Measurements from ENCODE around the gene EEF1AKMT1.
"Not testable (repeated sequence)": the region's sequence is repeated elsewhere in the genome, so short reads cannot be mapped to it uniquely, and the experiment has no call there.

EEF1AKMT1 gene

GRCh38 chr13:20775961-20776360 lies 2.2 kb upstream of the EEF1AKMT1 start:
- no peak for DNase-seq

DNA sequence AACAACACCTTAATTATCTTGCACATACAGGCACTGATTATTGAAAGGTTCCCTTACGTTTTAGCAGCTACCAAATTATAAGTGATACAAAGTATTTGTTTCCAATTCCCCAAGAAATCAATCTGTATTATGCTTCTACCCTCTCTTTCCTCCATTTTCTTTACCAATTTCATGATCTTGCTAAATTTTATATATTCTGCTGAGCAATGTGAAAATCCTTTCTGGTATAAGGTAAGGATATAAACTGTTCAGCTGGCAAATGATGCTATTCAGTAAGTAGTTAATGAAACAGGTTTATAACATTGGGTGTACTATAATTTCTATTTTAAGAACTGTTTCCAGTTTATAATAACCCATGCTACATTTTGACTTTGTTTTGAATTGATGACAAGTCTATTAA lies 985 bp upstream of the EEF1AKMT1 start:
- no peak for DNase-seq

DNA sequence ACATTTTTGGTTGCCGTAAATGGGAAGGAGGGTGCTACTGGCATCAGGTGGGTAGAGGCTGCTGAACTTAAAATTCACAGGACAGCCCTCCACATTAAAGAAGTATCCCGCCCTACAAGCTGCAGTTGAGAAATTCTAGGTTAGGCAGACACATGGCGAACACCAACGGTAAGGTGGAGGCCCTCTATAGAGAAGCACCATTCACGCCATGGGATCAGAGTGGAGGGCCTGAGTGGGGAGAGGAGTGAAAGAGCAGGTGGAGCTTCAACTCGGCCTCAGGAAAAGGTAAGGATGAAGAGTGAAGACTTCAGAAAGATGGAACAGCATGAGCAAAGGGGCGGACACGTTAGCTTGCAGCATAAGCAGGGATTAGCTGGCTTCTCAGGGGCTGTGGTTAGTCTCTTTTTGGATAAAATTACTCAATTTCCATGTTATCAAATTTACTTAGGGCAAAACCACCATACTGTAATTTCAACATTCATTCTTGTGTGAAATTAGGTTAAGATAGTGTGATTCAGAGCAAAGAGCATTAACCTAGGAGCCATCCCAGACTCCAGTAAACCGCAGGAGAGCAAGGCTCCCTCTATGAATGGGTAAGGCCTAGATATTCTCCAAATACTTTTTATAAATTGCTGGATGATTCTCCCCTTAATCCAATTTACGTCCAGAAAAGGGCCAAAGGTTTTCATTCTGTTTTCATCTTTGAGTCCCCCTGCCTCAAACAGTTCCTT lies 1.2 kb downstream of the EEF1AKMT1 start:
- no peak for DNase-seq

DNA sequence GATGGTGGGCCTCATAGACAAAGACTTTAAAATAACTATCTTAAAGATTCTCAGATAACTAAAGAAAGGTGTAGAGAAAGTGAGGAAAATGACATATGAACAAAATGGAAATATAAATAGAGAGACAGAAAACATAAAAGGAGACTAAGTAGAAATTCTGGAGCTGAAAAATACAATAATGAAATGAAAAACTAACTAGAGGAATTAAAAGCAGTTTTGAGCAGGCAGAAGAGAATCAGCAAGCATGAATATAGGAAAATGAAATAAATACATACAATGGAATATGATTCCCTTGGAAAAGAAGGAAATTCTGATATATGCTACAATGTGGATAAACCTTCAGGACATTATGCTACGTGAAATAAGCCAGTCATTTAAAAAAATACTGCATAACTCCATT lies 3.9 kb downstream of the EEF1AKMT1 start:
- peak; percentile 1 for DNase-seq

- DNase-seq = no peak
Measured at GRCh38 chr13:20769091-20769490, 4.7 kb downstream of the EEF1AKMT1 start.

GRCh38 chr13:20767309-20767943 lies 6.3 kb downstream of the EEF1AKMT1 start:
- DNase-seq = no peak

DNA sequence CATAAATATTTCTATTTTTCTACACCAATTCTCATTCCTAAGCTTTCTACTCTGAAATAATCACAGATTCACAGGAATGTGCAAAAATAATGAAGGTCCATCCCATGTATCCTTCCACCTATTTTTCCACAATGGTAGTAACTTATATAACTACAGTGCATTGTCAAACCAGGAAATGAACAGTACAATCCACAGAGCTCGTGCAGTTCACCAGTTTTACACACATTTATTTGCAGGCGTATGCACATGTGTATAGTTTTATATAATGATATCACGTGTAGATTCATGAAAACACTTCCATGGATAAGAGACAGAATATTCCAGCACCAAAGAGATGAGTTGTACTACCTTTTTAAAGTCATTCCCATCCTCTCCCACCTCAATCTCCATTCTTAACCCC lies 12.9 kb downstream of the EEF1AKMT1 start:
- DNase-seq = no peak

DNA sequence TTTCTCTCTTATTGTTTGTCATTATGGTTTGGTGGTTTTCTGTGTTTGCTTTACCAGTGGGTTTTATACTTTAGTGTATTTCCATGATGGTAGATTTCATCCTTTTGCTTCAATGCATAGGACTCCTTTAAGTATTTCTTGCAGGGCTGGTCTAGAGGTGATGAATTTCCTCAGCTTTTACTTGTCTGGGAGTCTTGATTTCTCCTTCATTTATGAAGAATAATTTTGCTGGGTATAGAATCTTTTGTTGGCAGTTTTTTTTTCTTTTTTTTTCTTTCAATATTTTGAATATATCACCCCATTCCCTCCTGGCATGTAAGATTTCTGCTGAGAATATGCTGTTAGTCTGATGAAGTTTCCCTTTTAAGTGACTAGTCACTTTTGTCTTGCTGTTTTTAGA lies 19.8 kb downstream of the EEF1AKMT1 start:
- DNase-seq = no peak

- DNase-seq = no peak
Measured at GRCh38 chr13:20749377-20749776, 24.4 kb downstream of the EEF1AKMT1 start.

- not testable (repeated sequence) for DNase-seq
Measured at GRCh38 chr13:20743830-20744404, 29.8 kb downstream of the EEF1AKMT1 start.

DNA sequence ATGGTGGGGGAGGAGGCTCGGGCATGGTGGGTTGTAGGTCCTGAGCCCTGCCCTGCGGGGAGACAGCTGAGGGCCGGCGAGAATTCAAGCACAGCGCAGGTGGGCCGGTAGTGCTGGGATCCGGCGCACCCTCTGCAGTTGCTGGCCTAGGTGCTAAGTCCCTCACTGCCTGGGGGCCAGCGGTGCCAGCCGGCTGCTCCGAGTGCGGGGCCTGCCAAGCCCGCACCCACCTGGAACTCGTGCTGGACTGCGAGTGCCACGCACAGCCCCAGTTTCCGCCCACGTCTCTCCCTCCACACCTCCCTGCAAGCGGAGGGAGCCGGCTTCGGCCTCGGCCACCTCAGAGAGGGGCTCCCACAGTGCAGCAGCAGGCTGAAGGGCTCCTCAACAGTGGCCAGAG lies 33.7 kb downstream of the EEF1AKMT1 start:
- no peak for DNase-seq

- no peak for DNase-seq
Measured at GRCh38 chr13:20738616-20739015, 35.1 kb downstream of the EEF1AKMT1 start.

DNA sequence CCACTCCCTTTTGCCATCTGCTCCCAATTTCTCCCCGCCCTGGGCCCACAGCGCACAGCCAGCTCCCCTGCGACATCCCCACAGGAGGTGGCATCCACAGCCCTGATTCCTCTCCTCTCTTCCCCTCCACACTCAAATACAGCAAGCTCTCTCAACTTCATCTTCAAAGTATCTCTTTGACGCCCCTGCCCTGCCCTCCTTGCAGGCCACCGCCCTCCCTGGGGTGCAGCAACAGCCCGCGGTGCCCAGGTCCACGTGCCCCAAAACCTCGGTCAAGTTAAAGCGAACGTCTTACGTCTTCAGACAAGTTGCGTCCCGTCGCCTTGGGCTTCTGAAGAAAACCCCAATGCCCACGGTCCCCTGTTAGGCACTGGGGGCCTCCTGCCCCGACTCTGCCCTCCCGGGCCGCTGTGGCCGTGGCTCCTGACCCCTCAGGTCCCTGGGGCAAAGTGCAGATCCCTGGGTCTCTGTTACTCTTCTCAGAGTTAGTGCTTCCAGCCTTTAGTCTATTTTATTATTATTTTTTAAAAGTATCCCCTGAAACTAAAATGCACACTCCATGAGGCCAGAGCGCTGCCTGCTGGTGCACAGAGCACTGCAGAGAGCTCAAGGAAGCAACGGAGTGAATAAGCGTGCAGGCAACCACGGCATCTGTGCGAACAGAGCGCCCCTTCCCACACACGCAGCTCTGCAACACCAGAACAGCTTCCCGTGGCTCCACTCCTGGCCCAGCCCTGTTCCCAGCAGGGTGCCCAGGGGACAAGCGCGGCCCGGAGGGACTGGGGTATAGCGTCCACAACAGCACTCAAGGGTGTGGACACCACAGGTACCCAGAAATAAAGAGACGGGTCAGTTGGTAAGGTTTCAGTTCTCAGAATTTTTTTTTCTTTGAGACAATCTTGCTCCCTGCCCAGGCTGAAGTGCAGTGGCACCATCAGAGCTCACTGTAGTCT lies 43.9 kb downstream of the EEF1AKMT1 start:
- no peak for DNase-seq

- DNase-seq = no peak
Measured at GRCh38 chr13:20728579-20729311, 45.0 kb downstream of the EEF1AKMT1 start.

- no peak for DNase-seq
Measured at GRCh38 chr13:20727856-20728255, 45.9 kb downstream of the EEF1AKMT1 start.

- DNase-seq = peak; percentile 18
Measured at GRCh38 chr13:20721454-20722357, 52.1 kb downstream of the EEF1AKMT1 start.

DNA sequence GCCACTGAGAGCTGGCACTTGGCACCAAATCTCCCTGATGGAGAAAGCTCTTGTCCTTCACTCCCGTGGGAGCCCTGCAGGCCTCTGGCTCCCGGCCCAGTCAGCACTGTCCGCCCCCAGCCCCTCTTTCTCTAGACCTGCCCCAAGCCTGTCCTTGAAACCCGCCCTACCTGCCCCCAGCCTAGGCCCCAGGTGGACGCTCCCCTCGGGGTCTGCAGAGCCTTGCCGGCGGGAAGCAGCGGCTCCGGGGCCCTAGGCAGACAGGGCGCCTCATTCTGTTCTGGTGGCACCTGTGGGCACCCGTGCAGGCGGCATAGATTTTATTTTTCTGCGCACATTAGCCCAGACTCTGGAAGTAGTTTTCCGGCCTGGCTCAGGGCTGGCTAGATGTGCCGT lies 52.7 kb downstream of the EEF1AKMT1 start:
- no peak for DNase-seq

DNA sequence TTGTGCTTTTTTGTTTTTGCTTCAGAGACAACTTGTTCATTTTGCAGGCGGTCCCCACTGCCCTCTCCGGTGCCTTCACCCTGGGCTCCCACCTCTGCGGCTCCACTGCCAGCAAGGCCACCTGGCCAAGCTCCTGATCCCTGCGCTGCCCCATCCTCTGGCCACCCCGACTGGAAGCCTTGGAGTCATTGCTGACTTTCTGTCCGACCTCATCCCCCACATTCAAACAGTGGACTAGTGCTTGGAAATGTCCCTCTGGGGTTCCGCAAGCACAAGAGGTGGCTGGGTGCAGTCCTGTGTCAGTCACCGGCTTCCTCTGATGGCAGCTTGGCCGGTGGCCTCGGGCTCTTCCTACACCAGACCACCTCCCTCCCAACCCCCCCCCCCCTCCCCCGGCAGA lies 53.3 kb downstream of the EEF1AKMT1 start:
- no peak for DNase-seq

DNA sequence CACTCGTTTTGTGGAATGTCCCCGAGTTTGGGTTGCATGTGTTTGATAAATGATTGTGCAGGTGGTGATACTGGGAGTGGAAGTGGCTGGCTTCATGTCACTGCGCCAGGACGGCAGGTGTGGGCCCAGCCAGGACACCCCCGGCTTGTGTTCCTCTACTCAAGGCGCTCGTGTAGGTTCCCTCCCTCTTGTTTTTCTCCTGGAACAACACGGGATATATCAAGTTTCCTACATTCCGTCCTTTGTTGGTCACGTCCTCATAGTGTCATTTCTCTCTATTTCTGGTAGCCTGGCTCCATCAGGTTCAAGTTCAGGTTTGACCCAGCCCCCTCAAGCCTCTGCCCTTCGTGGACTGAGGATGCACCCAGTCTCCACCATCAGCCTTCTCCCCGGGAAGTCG lies 54.0 kb downstream of the EEF1AKMT1 start:
- DNase-seq = no peak

DNA sequence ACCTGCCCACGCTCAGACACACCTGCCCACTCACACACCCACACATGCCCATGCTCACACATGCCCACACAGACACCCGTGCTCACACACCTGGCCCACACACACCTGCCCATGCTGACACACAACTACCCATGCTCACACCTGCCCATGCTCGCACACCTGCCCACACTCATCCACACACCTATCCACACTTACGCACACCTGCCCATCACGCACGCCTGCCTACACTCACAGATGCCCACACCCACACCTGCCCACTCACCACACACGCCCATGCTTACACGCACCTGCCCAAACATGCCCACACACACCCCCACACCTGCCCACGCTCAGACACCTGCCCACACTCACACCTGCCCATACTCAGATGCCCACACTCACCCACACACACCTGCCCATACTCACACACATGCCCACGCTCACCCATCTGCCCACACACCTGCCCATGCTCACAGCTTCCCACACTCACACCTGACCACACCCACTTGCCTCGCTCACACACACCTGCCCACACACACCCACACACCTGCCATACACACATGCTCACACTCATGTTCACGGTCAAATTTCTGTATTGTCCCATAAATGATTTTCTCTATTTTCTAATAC lies 54.7 kb downstream of the EEF1AKMT1 start:
- DNase-seq = no peak
